Prostate gland (tissue), 2 donors: ENCODE measurements around the gene ORAI1. TPM values are rescaled to one million over a fixed set of nuclear protein-coding genes. Genes with fewer than 3 reads are reported as not detected.

Experiments
- DNase-seq: peaks from one replicate; pipeline ENCODE4 v3.0.0-alpha.2; 2019; ENCODE audit warnings: low spot score
- H3K27ac ChIP-seq, 2 donors: fragments of 200-600 bp; sonication (generic); 2 replicates each; pipeline ENCODE4 v1.5.1; 2017 to 2019
- H3K27me3 ChIP-seq: fragments of 200-600 bp; sonication (generic); replicated peaks from 2 replicates; pipeline ENCODE4 v1.5.1; 2019; ENCODE audit not compliant: insufficient read depth
- H3K36me3 ChIP-seq, 2 donors: fragments of 200-600 bp; sonication (generic); 1 replicate in 1 of 2; 2 replicates in 1 of 2; pipeline versions ENCODE4 v1.5.1 to v1.8.1; 2017 to 2019
- H3K4me1 ChIP-seq: fragments of 200-600 bp; sonication (generic); replicated peaks from 2 replicates; pipeline ENCODE4 v1.5.1; 2019
- H3K4me3 ChIP-seq, 2 donors: fragments of 200-600 bp; sonication (generic); 2 replicates each; pipeline ENCODE4 v1.5.1; 2017 to 2019
- H3K9me3 ChIP-seq: fragments of 200-600 bp; sonication (generic); 2 replicates; pipeline ENCODE4 v1.5.1; 2017
- CTCF ChIP-seq, 4 experiments: fragments of 200-600 bp in 2 of 4; fragments of 450-650 bp in 2 of 4; sonication (generic) in 2 of 4; IDR thresholded peaks; 1 replicate in 3 of 4; 2 replicates in 1 of 4; pipeline ENCODE4 v1.5.1; 2016 to 2019; ENCODE audit warnings: antibody characterized with exemption in 4 of 4, mild to moderate bottlenecking in 2 of 4, moderate library complexity in 2 of 4
- POLR2A ChIP-seq: fragments of 450-650 bp; IDR thresholded peaks from one replicate; pipeline ENCODE4 v1.6.1; 2016; ENCODE audit warnings: antibody characterized with exemption, mild to moderate bottlenecking
- POLR2AphosphoS5 ChIP-seq: sonication (generic); formaldehyde crosslinking; IDR thresholded peaks from one replicate; pipeline ENCODE4 v1.6.1; 2017; ENCODE audit warnings: antibody characterized with exemption
- WGBS: methylation state at CpG from one replicate; pipeline ENCODE4 v1.1.5; 2018; 5-methylcytosine and 5-hydroxymethylcytosine counted together
- intact Hi-C: fragments of 100-400 bp; cut with DNase I; formaldehyde crosslinking; loops from one replicate; pipeline ENCODE4 v1.14.2; 2022
- total RNA-seq, 2 donors: library from RNA; depleted of rRNA; stranded (reverse); fragments of >200 nt; gene quantifications; one replicate each; pipeline ENCODE4 v1.1.0, GENCODE V29; 2016

The ORAI1 gene
- total RNA-seq, 2 donors from 2014 or later, result 5.5 to 71.1 TPM

DNA sequence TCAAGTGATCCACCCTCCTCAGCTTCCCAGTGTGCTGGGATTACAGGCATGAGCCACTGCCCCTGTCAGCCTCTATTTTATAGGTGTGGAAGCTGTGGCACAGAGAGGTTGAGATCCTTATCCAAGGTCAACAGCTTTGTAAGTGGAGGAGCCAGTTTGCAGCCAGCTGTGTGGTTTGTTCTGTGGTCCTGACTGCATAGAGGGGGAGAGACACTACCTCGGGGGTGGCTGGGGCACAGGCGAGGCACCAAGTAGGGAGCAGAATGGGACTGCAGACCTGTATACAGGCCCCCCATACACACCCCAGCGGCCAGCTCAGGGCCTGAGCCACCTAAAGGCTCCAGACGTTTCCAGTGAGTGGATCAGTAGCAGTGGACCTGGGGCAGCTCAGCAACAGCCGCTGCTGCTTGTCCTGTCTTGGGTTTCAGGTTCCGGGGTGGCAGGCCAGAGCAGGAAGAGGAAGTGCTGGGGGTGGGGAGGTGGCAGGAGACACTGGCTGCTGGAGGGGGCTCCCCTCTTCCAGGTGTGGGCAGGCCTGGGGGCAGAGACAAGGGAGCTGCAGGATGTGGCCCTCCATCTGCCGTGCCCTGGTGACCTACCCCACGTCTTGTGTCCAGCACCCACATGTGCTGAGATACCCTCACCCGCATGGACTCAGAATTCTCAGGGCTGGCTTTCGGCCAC, 11.0 kb downstream of the ORAI1 start:
- H3K36me3 ChIP-seq, result no peaks in the 10 kb centered on the region
- TF ChIP-seq POLR2AphosphoS5, result no peak
- no peak for TF ChIP-seq POLR2A
- TF ChIP-seq CTCF (IDR thresholded peaks at IDR 0.05), result no peak
- intact Hi-C loops, result no loop called here
- no peak for DNase-seq
- H3K9me3 ChIP-seq, result no peaks in the 10 kb centered on the region
- no peak overlapping the region for H3K4me3 ChIP-seq
- no peak overlapping the region for H3K27ac ChIP-seq
- WGBS, result 58% methylated on average over 8 of the region's 10 CpGs
- H3K4me1 ChIP-seq, result no peaks in the 10 kb centered on the region
- H3K27me3 ChIP-seq, result no peaks in the 10 kb centered on the region

- intact Hi-C loops, result no loop called here
- no peaks in the 10 kb centered on the region for H3K4me1 ChIP-seq
- DNase-seq, result no peak
- TF ChIP-seq POLR2AphosphoS5 (no peak), POLR2A (no peak), CTCF (IDR thresholded peaks at IDR 0.05) (no peak)
- H3K4me3 ChIP-seq, result no peak overlapping the region
- H3K27ac ChIP-seq, result no peak overlapping the region
- no peaks in the 10 kb centered on the region for H3K9me3 ChIP-seq
- no peaks in the 10 kb centered on the region for H3K27me3 ChIP-seq
- no peaks in the 10 kb centered on the region for H3K36me3 ChIP-seq
- 90% methylated on average over 12 of the region's 14 CpGs for WGBS
These were observed 12.2 kb downstream of the ORAI1 start for GRCh38 chr12:121638298-121639202.

GRCh38 chr12:121641343-121641630, 15.0 kb downstream of the ORAI1 start:
- H3K27me3 ChIP-seq, result no peaks in the 10 kb centered on the region
- 93% methylated on average over 18 of the region's 18 CpGs for WGBS
- no peak overlapping the region for H3K4me3 ChIP-seq
- no peaks in the 10 kb centered on the region for H3K9me3 ChIP-seq
- intact Hi-C loops, result no loop called here
- DNase-seq, result no peak
- no peak overlapping the region for H3K27ac ChIP-seq
- no peaks in the 10 kb centered on the region for H3K36me3 ChIP-seq
- TF ChIP-seq CTCF (IDR thresholded peaks at IDR 0.05) (no peak), POLR2A (no peak), POLR2AphosphoS5 (no peak)
- H3K4me1 ChIP-seq, result no peaks in the 10 kb centered on the region

- TF ChIP-seq POLR2AphosphoS5 (peak; percentile 62), POLR2A (no peak)
- Histone ChIP-seq H3K36me3 (no peaks in the 10 kb centered on the region), H3K27ac (no peak overlapping the region), H3K9me3 (no peaks in the 10 kb centered on the region), H3K4me3 (no peak overlapping the region), H3K4me1 (no peaks in the 10 kb centered on the region), H3K27me3 (no peaks in the 10 kb centered on the region)
- DNase-seq, result no peak
- intact Hi-C loops, result no loop called here
- 60% methylated on average over 11 of the region's 11 CpGs for WGBS
These were observed 22.2 kb downstream of the ORAI1 start for GRCh38 chr12:121648458-121649028.

DNA sequence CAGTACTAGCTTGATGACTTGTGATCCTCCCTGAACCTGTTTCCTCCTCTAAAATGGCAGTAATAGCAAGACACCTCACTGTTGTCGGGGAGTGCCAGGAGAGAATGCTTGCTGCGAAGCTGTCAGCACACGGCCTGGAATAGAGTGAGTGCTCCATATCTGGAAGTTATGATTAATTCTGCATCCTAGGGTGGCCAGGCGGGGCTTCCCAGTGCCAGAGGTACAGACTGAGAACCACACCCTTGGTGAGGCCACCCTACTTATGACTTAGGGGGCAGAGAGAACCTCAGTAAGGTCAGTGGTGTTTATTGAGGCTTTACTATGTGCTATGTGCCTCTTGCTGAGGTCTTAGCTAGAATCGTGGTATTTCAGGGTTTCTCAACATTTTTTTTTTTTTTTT, 23.0 kb downstream of the ORAI1 start:
- TF ChIP-seq POLR2AphosphoS5, result no peak
- TF ChIP-seq POLR2A, result no peak
- TF ChIP-seq CTCF (IDR thresholded peaks at IDR 0.05), result no peak
- no peaks in the 10 kb centered on the region for H3K9me3 ChIP-seq
- WGBS, result 89% methylated on average over 5 of the region's 5 CpGs
- H3K27ac ChIP-seq, result no peak overlapping the region
- H3K4me3 ChIP-seq, result no peak overlapping the region
- DNase-seq, result no peak
- no peaks in the 10 kb centered on the region for H3K4me1 ChIP-seq
- H3K27me3 ChIP-seq, result no peaks in the 10 kb centered on the region
- no peaks in the 10 kb centered on the region for H3K36me3 ChIP-seq
- intact Hi-C loops, result no loop called here
